Endothelial cell of umbilical vein (primary cell): ENCODE data around the gene PID1. TPM values are rescaled to one million over a fixed set of nuclear protein-coding genes. Genes with fewer than 3 reads are reported as not detected.

Experiments used
- BruUV-seq: library from RNA; stranded (reverse); fragments of 400-500 nt; replicated peaks from 2 replicates; lab custom pipeline; 2021; lab: Mats Ljungman, UMichigan
- CTCF ChIA-PET: fragments of 300-600, 350-600 bp; sonication (Branson Sonifier 250); formaldehyde crosslinking; loops from one replicate; lab custom pipeline; 2021; ENCODE audit warnings: antibody characterized with exemption, inconsistent platforms; lab: Charles Lee
- POLR2A ChIA-PET: fragments of 300-600, 350-600 bp; sonication (Branson Sonifier 250); formaldehyde crosslinking; loops from one replicate; lab custom pipeline; 2021; ENCODE audit warnings: antibody characterized with exemption, inconsistent platforms; lab: Charles Lee
- DNase-seq: peaks from one replicate; pipeline ENCODE4 v3.0.0-alpha.2; 2011; ENCODE audit warnings: low read depth, low spot score
- FAIRE-seq: peaks from 2 replicates; lab custom pipeline; 2011; peaks lifted over from hg19 to GRCh38; lab: Jason Lieb, UNC
- H2AFZ ChIP-seq: 2 replicates; pipeline ENCODE4 v1.6.0; 2012; ENCODE audit warnings: low read depth, low read length, control low read depth, inconsistent platforms
- H3K27ac ChIP-seq: 2 replicates; pipeline ENCODE4 v1.5.1; 2011; ENCODE audit warnings: low read depth, mild to moderate bottlenecking, control low read depth, low read length, moderate library complexity; ENCODE audit not compliant: insufficient read depth
- H3K27me3 ChIP-seq, 2 experiments: 2 replicates each; pipeline versions ENCODE4 v1.6.0 to v1.6.1; 2011; ENCODE audit warnings: low read length in 2 of 2, mixed read lengths in 1 of 2; ENCODE audit not compliant: control insufficient read depth in 2 of 2, insufficient read depth in 2 of 2
- H3K36me3 ChIP-seq, 2 experiments: 2 replicates in 1 of 2; 3 replicates in 1 of 2; pipeline ENCODE4 v1.5.1; 2011; ENCODE audit warnings: low read length in 2 of 2, mild to moderate bottlenecking in 1 of 2, moderate library complexity in 1 of 2; ENCODE audit not compliant: control insufficient read depth in 2 of 2, insufficient read depth in 2 of 2; ENCODE audit errors: extremely low read depth in 1 of 2
- H3K4me1 ChIP-seq: 3 replicates; pipeline ENCODE4 v1.5.1; 2011; ENCODE audit warnings: mild to moderate bottlenecking, low read length; ENCODE audit not compliant: control insufficient read depth, insufficient read depth; ENCODE audit errors: extremely low read depth
- H3K4me2 ChIP-seq: 2 replicates; pipeline ENCODE4 v1.6.1; 2011; ENCODE audit warnings: low read length, control low read depth, mixed read lengths; ENCODE audit not compliant: insufficient read depth
- H3K4me3 ChIP-seq, 3 experiments: fragments of 200-600 bp in 1 of 3; sonication (generic), shearing (Covaris generic) in 1 of 3; replicated peaks in 1 of 3; 2 replicates each; pipeline ENCODE4 v1.5.1; 2011 to 2016; ENCODE audit warnings: control low read depth in 3 of 3, low read length in 3 of 3, mild to moderate bottlenecking in 2 of 3, inconsistent platforms in 1 of 3, low read depth in 1 of 3, moderate library complexity in 1 of 3; ENCODE audit not compliant: insufficient read depth in 1 of 3
- H3K79me2 ChIP-seq: 2 replicates; pipeline ENCODE4 v1.6.0; 2012; ENCODE audit warnings: low read length, inconsistent platforms; ENCODE audit not compliant: control insufficient read depth, insufficient read depth
- H3K9ac ChIP-seq: replicated peaks from 2 replicates; pipeline ENCODE3; 2011; ENCODE audit warnings: low read length, control low read depth; ENCODE audit not compliant: insufficient read depth; ENCODE audit errors: extremely low read depth
- H3K9me1 ChIP-seq: replicated peaks from 3 replicates; pipeline ENCODE4 v1.6.0; 2011; ENCODE audit warnings: mild to moderate bottlenecking, low read length; ENCODE audit not compliant: control insufficient read depth, insufficient read depth; ENCODE audit errors: extremely low read depth
- H3K9me3 ChIP-seq: replicated peaks from 2 replicates; pipeline ENCODE4 v1.5.1; 2012; ENCODE audit warnings: low read length, inconsistent platforms; ENCODE audit not compliant: control insufficient read depth, insufficient read depth
- H4K20me1 ChIP-seq: replicated peaks from 2 replicates; pipeline ENCODE3; 2011; ENCODE audit warnings: mild to moderate bottlenecking, low read length; ENCODE audit not compliant: control insufficient read depth, insufficient read depth; ENCODE audit errors: extremely low read depth
- CTCF ChIP-seq, 2 donors: IDR thresholded peaks; 1 replicate in 1 of 2; 2 replicates in 1 of 2; pipeline ENCODE4 v1.5.1; 2011; ENCODE audit warnings: low read length in 2 of 2, mild to moderate bottlenecking in 2 of 2, moderate library complexity in 2 of 2, control low read depth in 1 of 2, inconsistent platforms in 1 of 2, low read depth in 1 of 2; ENCODE audit not compliant: insufficient read depth in 1 of 2; ENCODE audit errors: extremely low read depth in 1 of 2
- EZH2 ChIP-seq: IDR thresholded peaks from 2 replicates; pipeline ENCODE4 v1.6.1; 2012; ENCODE audit warnings: borderline replicate concordance, low read depth, mild to moderate bottlenecking, moderate library complexity, low read length, inconsistent platforms; ENCODE audit not compliant: severe bottlenecking
- FOS ChIP-seq: IDR thresholded peaks from 2 replicates; pipeline ENCODE4 v1.6.1; 2011; ENCODE audit warnings: mild to moderate bottlenecking, low read length, moderate library complexity, borderline replicate concordance; ENCODE audit not compliant: insufficient read depth
- GATA2 ChIP-seq: IDR thresholded peaks from 2 replicates; pipeline ENCODE4 v1.7.0; 2011; ENCODE audit warnings: low read depth, mild to moderate bottlenecking, moderate library complexity, mixed read lengths, low read length; ENCODE audit not compliant: insufficient read length, insufficient read depth
- JUN ChIP-seq: IDR thresholded peaks from 2 replicates; pipeline ENCODE4 v1.6.1; 2011; ENCODE audit warnings: borderline replicate concordance, low read depth; ENCODE audit not compliant: insufficient read length, insufficient read depth
- MAX ChIP-seq: IDR thresholded peaks from 2 replicates; pipeline ENCODE4 v1.6.1; 2011; ENCODE audit not compliant: insufficient read depth, insufficient read length
- MYC ChIP-seq: IDR thresholded peaks from one replicate; pipeline ENCODE4 v1.6.1; 2011; ENCODE audit warnings: mild to moderate bottlenecking, low read depth, low read length
- POLR2A ChIP-seq: IDR thresholded peaks from 2 replicates; pipeline ENCODE4 v1.6.1; 2012; ENCODE audit warnings: low read depth, mild to moderate bottlenecking, control low read depth, low read length
- POLR2AphosphoS5 ChIP-seq: IDR thresholded peaks from 2 replicates; pipeline ENCODE4 v1.6.1; 2012; ENCODE audit warnings: low read depth, mild to moderate bottlenecking, control low read depth, low read length, moderate library complexity; ENCODE audit not compliant: insufficient read depth
- dilution Hi-C: fragments of 300-500 bp; cut with MboI; formaldehyde crosslinking; loops from one replicate; pipeline ENCODE4 v1.15.0; 2019; ENCODE audit warnings: low sequenced_read_pairs; ENCODE audit not compliant: extremely low pct_ligation_motif_present
- intact Hi-C: fragments of 100-400 bp; cut with micrococcal nuclease; formaldehyde crosslinking; loops from one replicate; pipeline ENCODE4 v1.10.0; 2022
- polyA plus RNA-seq, 4 experiments: library from polyadenylated mRNA; depleted of rRNA in 3 of 4; stranded (reverse) in 3 of 4; unstranded in 1 of 4; fragments of >200 nt; gene quantifications; 2 replicates each; pipeline versions ENCODE4 v1.2.1 to v1.2.3, GENCODE V29; 2011 to 2012; ENCODE audit warnings: missing spikeins in 1 of 4
- total RNA-seq: library from RNA; stranded (reverse); gene quantifications from 2 replicates; pipeline ENCODE4 v1.2.3, GENCODE V29; 2021

The PID1 gene
- total and polyA plus RNA-seq, 2 donors (not counting 3 experiments of a cell fraction or from before 2014, with no cell fraction given), result not detected

GRCh38 chr2:229003256-229003655 is 267.8 kb downstream of the PID1 start:
- DNase-seq (no peak), FAIRE-seq (no peak)
- H3K4me1 ChIP-seq, result no peaks in the 10 kb centered on the region
- H3K36me3 ChIP-seq, result no peaks in the 10 kb centered on the region
- no peak overlapping the region for H3K9ac ChIP-seq
- POLR2A ChIA-PET, result no interaction called here
- H3K9me1 ChIP-seq, result no peaks in the 10 kb centered on the region
- intact Hi-C loops (no loop called here), dilution Hi-C loops (no loop called here)
- no peaks in the 10 kb centered on the region for H3K9me3 ChIP-seq
- H3K27ac ChIP-seq, result no peak overlapping the region
- H3K4me3 ChIP-seq, result no peak overlapping the region
- no TSS peak for BruUV-seq
- TF ChIP-seq EZH2 (no peak), POLR2A (no peak), POLR2AphosphoS5 (no peak), JUN (no peak), GATA2 (no peak), CTCF (IDR thresholded peaks at IDR 0.05; ENCODE audit: extremely low read depth in 1 of 2, insufficient read depth in 1 of 2, low read depth in 1 of 2, low read length in 2 of 2) (no peak), FOS (no peak), MYC (no peak), MAX (no peak)
- CTCF ChIA-PET, result no interaction called here
- H4K20me1 ChIP-seq, result no peaks in the 10 kb centered on the region
- H3K79me2 ChIP-seq, result no peaks in the 10 kb centered on the region
- no peak overlapping the region for H3K4me2 ChIP-seq
- no peak overlapping the region for H2AFZ ChIP-seq
- H3K27me3 ChIP-seq, result no peaks in the 10 kb centered on the region
